Epithelial cell of esophagus (primary cell): ENCODE results near the gene ZNF225.

ENCODE experiments used
- DNase-seq: peaks from one replicate; pipeline ENCODE4 v3.0.0; 2010; ENCODE audit warnings: low read depth
- H3K4me3 ChIP-seq: 2 replicates; pipeline ENCODE4 v1.5.1; 2011; ENCODE audit warnings: mild to moderate bottlenecking, low read length, control low read depth
- CTCF ChIP-seq: IDR thresholded peaks from 2 replicates; pipeline ENCODE4 v1.5.1; 2011; ENCODE audit warnings: low read depth, mild to moderate bottlenecking, low read length, control low read depth, inconsistent platforms; ENCODE audit not compliant: insufficient read depth; ENCODE audit errors: missing control alignments

ZNF225 gene

DNA sequence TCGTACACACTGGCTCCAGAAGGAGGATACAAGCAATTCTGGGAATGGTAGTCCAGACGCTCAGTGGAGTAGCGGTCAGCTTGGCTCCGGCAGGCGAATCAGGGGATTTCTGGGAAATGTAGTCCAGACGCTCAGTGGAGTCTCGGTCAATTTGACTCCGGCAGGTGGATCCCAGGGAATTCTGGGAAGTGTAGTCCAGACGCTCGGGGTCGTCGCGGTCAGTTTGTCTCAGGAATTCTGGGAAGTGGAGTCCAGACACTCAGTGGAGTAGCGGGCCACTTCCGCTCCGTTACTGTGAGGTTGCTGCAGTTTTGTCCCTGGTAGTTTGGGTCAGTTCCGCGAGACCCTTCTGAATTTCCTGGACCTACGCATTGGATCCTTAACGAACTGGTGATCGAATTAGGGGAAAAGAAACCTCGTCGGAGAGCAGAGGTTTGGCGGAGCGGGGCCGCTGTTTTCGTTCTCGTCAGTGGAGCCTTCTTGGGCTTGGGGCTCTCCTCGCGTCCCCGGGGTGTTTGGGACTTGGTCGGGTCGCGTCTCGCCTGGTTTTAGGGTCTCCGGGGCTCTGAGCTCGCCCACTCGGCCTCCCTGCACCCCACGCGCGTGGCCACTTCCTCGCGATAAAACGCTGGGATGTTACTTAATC is at the start of gene ZNF225:
ZNF225 (plus strand) TSS at position 262 of the 646 bp plus-strand sequence. CDS start 2,429 bp downstream, outside the sequence.
- peak within 1 kb of the TSS; percentile 93 for H3K4me3 ChIP-seq
- DNase-seq, result peak; percentile 99
- peak; percentile 8 for TF ChIP-seq CTCF

DNA sequence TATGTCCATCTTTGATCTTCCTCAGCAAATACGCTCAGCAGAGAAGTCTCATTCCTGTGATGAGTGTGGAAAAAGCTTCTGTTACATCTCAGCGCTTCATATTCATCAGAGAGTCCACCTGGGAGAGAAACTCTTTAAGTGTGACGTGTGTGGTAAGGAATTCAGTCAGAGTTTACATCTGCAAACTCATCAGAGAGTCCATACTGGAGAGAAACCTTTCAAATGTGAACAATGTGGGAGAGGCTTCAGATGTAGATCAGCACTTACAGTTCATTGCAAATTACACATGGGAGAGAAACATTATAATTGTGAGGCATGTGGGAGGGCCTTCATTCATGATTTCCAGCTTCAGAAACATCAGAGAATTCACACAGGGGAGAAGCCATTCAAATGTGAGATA is 46.9 kb upstream of the ZNF225 start:
- H3K4me3 ChIP-seq, result no peak overlapping the region
- TF ChIP-seq CTCF, result no peak
- no peak for DNase-seq

GRCh38 chr19:44069415-44069814 is 43.8 kb upstream of the ZNF225 start:
- no peak for TF ChIP-seq CTCF
- no peak overlapping the region for H3K4me3 ChIP-seq
- no peak for DNase-seq

- H3K4me3 ChIP-seq, result peak within 1 kb of the TSS; percentile 94
- no peak for TF ChIP-seq CTCF
- DNase-seq, result peak; percentile 89
Measured at GRCh38 chr19:44071824-44072542, 41.2 kb upstream of the ZNF225 start, which contains the start of gene ZNF284. Gene ZNF284, plus strand, starts transcription at chr19:44072159. Its CDS starts 4,231 bp downstream, at chr19:44076390.

DNA sequence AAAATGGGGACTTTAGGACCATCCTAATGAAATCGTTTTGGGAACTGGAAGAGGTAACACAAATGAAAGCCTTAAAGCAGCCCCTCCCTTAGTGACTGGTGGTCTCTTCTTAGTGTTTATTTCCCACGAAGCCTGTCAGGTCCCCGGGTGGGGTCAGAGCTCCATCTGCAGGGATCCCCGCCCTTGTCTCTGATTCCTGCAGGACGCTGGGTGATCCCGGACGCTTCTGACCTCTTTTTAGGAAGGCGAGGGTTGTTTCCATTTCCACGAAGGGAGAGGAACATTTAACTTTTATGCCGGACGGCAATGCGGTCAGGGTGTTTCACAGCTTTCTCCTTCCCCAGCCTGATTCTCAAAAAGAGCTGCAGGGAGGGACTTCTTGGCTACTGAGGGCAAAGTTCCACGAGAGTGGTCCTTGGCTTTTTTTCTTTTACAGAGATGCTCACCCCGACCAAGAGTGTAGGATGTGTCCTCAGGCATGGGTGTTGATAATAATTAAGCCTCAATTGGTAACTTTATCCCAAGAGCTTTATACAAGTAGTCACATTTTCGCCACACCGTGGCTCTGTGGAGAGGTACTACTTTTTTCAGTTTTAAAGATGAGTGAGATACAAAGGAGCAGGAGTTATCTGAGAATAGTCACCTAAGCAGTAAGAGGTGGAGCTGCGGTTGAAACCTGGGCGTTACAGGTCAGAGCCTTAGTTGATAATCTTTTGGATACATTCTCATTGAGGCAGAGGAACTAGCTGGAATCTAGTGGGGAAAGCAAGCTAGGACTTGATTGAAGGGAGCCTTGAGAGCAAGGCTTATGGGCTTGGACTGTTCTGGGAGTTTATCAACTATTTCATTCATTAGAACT is 40.4 kb upstream of the ZNF225 start:
- H3K4me3 ChIP-seq, result peak overlapping the region; percentile 94
- peak; percentile 8 for DNase-seq
- peak; percentile 8 for TF ChIP-seq CTCF

GRCh38 chr19:44076325-44076724 is 36.9 kb upstream of the ZNF225 start:
- TF ChIP-seq CTCF, result no peak
- DNase-seq, result no peak
- no peak overlapping the region for H3K4me3 ChIP-seq
